Hypothalamus (tissue), 51 donors: ENCODE results near the gene DRICH1.
"Not testable (repeated sequence)": the region's sequence is repeated elsewhere in the genome, so short reads cannot be mapped to it uniquely, and the experiment has no call there.

Experiments
- DNase-seq, 51 donors: peaks; one replicate each; lab custom pipeline; 2025; lab: John Stamatoyannopoulos, UW

The DRICH1 gene

GRCh38 chr22:23652286-23652685, 20.2 kb upstream of the DRICH1 start:
- no peak for DNase-seq

DNA sequence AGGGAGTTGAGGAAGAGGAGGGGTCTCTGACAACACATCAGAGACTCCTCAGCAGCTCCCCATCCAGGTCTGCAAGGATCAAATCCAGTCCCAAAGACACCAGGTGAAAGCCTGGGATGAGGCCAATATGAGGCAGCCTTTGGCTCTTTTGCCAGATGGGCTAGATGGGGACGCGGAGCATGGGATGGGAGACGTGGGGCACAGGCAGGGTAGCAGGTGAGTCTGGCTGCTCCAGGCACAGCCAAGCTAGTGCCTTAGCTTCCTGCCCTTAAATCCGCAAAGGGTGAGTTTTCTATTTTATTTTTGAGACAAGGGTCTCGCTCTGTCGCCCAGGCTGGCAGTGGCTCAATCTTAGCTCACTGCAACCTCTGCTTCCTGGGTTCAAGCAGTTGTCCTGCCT, 19.6 kb upstream of the DRICH1 start:
- no peak for DNase-seq

DNA sequence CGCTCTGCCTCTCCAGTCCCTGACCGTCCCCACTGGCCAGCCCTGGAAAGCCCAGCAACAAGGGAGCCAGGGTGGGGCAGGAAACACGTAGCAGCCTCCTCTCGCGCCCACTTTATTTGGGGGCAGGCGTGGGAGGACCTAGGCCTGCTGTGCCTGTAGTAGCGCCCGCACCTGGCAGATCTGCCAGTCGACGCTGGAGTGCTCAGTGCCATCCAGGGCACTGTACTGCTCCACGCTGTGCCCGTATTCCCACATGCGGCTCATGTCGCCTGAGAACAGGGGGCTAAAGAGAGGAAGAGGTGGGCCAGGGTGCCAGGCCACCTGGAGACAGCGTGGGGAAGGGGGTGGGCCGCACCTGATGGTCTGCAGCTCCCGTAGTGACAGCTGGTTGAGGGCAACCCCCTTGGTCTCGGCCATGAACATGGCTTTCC, 17.0 kb upstream of the DRICH1 start:
- no peak for DNase-seq

GRCh38 chr22:23646526-23646925, 14.4 kb upstream of the DRICH1 start:
- DNase-seq: not testable (repeated sequence)

GRCh38 chr22:23640206-23640605, 8.1 kb upstream of the DRICH1 start:
- DNase-seq: not testable (repeated sequence)

DNA sequence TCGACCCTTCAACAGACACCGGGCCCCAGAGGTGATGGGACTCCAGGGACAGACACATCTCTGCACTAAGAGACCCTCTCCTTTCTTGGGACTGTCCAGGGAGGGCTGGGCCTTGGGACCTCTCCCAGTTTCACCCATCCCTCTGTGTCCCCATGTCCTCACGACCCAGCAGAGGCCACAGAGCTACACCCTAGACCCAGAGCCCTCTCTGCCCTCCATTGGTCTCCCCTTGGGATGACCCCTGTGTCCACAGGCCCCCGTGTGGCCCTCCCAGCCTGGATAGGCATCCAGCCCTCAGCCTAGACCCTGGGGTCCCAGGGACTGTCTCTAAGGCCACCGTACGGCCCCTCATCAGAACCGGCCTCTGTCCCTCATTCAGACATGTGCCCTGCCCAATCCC, 7.5 kb upstream of the DRICH1 start:
- DNase-seq: no peak

DNA sequence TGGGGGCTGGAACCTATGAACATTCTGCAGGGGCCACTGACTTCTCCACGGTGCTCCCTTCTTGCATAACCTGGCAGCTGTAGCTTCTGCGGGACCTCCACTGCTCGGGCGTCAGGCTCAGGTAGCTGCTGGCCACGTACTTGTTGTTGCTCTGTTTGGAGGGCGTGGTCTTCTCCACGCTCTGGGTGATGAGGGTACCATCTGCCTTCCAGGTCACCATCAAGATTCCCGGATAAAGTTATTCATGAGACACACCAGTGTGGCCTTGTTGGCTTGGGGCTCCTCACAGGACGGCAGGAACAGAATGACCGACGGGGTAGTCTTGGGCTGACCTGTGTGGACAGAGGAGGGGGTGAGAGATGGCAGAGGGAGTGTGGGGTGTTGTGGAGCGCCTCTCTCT, 6.5 kb upstream of the DRICH1 start:
- no peak for DNase-seq

DNA sequence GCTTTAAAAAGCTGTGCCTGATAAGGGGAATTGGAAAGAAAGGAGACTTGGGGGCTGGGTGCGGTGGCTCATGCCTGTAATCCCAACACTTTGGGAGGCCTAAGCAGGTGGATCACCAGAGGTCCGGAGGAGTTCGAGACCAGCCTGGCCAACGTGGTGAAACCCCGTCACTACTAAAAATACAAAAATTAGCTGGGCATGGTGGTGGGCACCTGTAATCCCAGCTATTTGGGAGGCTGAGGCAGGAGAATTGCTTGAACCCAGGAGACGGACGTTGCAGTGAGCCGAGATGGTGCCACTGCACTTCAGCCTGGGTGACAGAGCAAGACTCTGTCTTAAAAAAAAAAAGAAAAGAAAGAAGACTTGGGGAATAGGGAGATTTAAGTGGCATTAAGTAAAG, 3.2 kb upstream of the DRICH1 start:
- DNase-seq: not testable (repeated sequence)

GRCh38 chr22:23628056-23628743, 3.9 kb downstream of the DRICH1 start:
- not testable (repeated sequence) for DNase-seq

- DNase-seq: peak in 3 of 51 donors; percentile 3 to 7 (median 6)
These were observed 4.6 kb downstream of the DRICH1 start for GRCh38 chr22:23627401-23628055.

- no peak for DNase-seq
These were observed 5.7 kb downstream of the DRICH1 start for GRCh38 chr22:23626286-23626975.

DNA sequence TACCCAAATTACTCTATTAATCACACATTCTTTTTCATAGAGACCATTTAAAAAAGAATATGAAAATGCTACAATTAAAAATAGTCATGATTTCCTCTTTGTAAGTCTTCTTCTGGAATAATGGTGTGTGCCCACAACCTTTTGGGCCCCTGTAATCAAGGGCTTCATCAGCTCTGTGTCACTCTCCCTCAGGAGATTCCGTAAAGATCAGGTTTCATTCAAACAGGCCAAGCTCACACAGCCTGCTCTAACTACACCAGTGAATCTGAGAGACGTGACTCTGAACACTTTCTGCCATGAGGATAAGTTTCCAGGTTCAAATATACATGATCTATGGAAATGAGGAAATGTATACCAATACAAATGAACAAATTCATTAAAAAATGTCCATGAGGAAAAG, 9.5 kb downstream of the DRICH1 start:
- no peak for DNase-seq

- not testable (repeated sequence) for DNase-seq
These were observed 10.2 kb downstream of the DRICH1 start for GRCh38 chr22:23621916-23622315.

- DNase-seq: no peak
These were observed 10.9 kb downstream of the DRICH1 start for GRCh38 chr22:23621082-23621780.

GRCh38 chr22:23613193-23613972, 18.7 kb downstream of the DRICH1 start:
- DNase-seq: peak in 1 of 51 donors; percentile 18

- DNase-seq: no peak
These were observed 21.9 kb downstream of the DRICH1 start for GRCh38 chr22:23609983-23610781.

DNA sequence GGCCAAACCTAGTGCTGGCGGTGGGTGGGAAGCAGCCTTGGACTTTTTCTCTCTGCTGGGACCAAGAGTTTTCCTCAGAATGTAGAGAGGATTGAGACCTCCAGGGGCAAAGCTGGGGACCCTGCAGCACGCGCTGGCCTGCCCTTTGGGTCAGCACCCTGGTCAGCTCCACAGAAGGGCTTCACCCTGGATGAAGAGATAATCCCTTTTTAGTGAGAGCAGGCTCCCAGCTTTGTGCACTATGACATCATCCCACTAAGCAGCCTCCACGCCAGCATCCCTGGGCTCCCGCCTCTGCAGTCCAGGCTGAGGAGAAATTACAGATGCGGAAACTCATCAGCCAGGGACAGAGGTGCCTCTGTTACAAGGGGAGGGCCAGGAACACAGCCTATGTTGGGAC, 23.5 kb downstream of the DRICH1 start:
- DNase-seq: no peak

DNA sequence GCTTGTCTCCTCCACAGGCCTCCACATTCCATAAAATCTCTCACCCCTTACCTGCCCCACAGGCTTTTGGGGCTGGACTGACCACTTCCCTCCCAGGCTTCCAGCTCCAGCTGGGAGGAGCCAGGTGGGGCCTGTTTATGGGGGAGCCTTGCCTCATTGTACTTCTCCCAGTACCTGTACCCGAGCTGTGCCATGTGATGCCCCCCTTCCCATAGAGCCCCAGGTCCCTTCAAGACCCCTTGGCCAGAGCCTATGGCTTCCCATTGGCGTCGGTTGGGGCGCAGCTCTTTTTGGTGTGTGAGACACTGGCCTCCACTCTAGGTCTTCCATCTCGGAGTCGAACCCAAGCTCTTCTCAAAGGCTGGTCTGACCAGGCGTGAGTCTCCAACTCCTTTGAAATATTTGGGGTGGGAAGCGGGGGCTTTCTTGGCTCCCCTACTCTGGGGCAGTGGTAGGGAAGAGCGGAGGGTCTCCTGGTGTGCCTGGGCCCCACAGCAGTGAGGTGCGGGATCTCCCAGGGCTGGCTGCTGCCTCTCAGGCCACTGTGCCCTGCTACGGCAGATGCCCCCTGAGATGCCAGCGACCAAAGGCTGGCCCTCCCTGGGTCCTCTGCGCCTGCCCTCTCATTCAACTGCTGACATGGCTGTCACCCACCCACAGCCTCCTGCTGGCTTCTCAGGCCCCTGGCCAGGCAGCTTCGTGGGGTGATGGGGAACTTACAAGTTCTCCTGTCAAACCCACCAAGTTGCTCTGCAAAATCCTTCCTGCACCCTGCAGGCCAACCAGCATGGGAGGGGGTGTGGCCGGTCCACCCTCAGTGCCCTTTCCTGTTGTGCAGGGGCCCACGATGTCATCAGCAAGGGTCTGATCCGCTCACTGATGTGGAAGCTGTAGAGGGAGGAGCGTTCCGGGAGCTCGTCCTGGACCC, 25.7 kb downstream of the DRICH1 start:
- DNase-seq: no peak
